Loucy (cell line): ENCODE results near the gene SLC9A6.

ENCODE experiments used
- H2AFZ ChIP-seq: fragments of 200-600 bp; sonication (generic); 2 replicates; pipeline ENCODE4 v1.6.0; 2016; ENCODE audit warnings: antibody characterized with exemption, mild to moderate bottlenecking, low read length, moderate library complexity
- H3F3A ChIP-seq: fragments of 200-600 bp; 2 replicates; pipeline ENCODE4 v1.6.0; 2016; ENCODE audit warnings: antibody characterized with exemption, low read depth, mild to moderate bottlenecking
- H3K27me3 ChIP-seq: fragments of 200-600 bp; sonication (generic); 2 replicates; pipeline ENCODE4 v1.6.1; 2014; ENCODE audit warnings: low read length, mild to moderate bottlenecking; ENCODE audit not compliant: insufficient read depth, poor library complexity, severe bottlenecking
- H3K36me3 ChIP-seq: fragments of 200-600 bp; sonication (generic); 2 replicates; pipeline ENCODE4 v1.6.1; 2016; ENCODE audit warnings: low read length; ENCODE audit not compliant: insufficient read depth
- H3K4me1 ChIP-seq: fragments of 200-600 bp; sonication (generic); 2 replicates; pipeline ENCODE4 v1.5.1; 2014; ENCODE audit warnings: low read length, mild to moderate bottlenecking; ENCODE audit not compliant: insufficient read depth, poor library complexity, severe bottlenecking
- H3K4me2 ChIP-seq: fragments of 200-600 bp; sonication (generic); 2 replicates; pipeline ENCODE4 v1.6.0; 2014; ENCODE audit warnings: antibody characterized with exemption, low read length, low read depth, mild to moderate bottlenecking; ENCODE audit not compliant: poor library complexity, severe bottlenecking
- H3K4me3 ChIP-seq: fragments of 200-600 bp; sonication (generic); 2 replicates; pipeline ENCODE4 v1.5.1; 2014; ENCODE audit warnings: low read length, mild to moderate bottlenecking, mixed read lengths; ENCODE audit not compliant: poor library complexity, severe bottlenecking
- H3K79me2 ChIP-seq: fragments of 200-600 bp; sonication (generic); 2 replicates; pipeline ENCODE4 v1.6.1; 2014; ENCODE audit warnings: low read length; ENCODE audit not compliant: insufficient read depth
- H3K9ac ChIP-seq: fragments of 200-600 bp; sonication (generic); 2 replicates; pipeline ENCODE4 v1.6.0; 2014; ENCODE audit warnings: mild to moderate bottlenecking, low read depth, low read length, moderate library complexity; ENCODE audit not compliant: poor library complexity, severe bottlenecking
- H3K9me2 ChIP-seq: fragments of 200-600 bp; sonication (generic); replicated peaks from 2 replicates; pipeline ENCODE4 v1.6.1; 2016; ENCODE audit warnings: low read depth, low read length, mixed read lengths
- H3K9me3 ChIP-seq: fragments of 200-600 bp; sonication (generic); 2 replicates; pipeline ENCODE4 v1.6.1; 2014; ENCODE audit warnings: mild to moderate bottlenecking, antibody characterized with exemption, low read length, low read depth; ENCODE audit not compliant: insufficient read depth
- H4K20me1 ChIP-seq: fragments of 200-600 bp; sonication (generic); 2 replicates; pipeline ENCODE4 v1.6.0; 2014; ENCODE audit warnings: antibody characterized with exemption, low read length, mild to moderate bottlenecking; ENCODE audit not compliant: insufficient read depth, poor library complexity, severe bottlenecking
- EZH2phosphoT487 ChIP-seq: fragments of 200-600 bp; IDR thresholded peaks from 2 replicates; pipeline ENCODE4 v1.6.1; 2018; ENCODE audit warnings: antibody characterized with exemption, mild to moderate bottlenecking, moderate library complexity, borderline replicate concordance
- TF ChIP-seq, protein P1 (sequence below): fragments of 200-600 bp; sonication (generic); conservative IDR thresholded peaks from 2 replicates; pipeline ENCODE4 v1.5.1; 2014; ENCODE audit warnings: mild to moderate bottlenecking, antibody characterized with exemption, low read length

Gene SLC9A6

DNA sequence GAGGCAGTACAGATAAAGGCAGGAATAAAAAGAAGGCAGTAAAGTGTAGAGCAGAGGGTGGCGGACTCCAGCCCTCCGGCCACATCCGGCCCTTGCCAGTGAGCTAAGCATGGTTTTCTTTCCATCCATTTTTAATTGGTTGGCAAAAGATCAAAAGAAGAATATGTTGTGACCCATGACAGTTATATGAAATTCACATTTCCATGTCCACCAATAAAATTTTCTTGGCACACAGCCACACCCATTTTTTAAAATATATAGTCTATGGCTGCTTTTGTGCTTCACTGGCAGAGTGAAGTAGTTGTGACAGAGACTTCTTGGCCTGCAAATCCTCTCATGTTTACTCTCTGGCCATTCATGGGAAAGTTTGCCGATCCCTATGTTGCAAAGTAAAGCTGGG is 29.8 kb downstream of the SLC9A6 start:
- Histone ChIP-seq H3K27me3 (no peaks in the 10 kb centered on the region), H3K4me3 (no peak overlapping the region), H4K20me1 (no peaks in the 10 kb centered on the region), H3K4me2 (no peak overlapping the region), H3K36me3 (peaks cover 7% of the 10 kb centered on the region; the same call in 1 of the 2 replicates), H3K9me2 (no peaks in the 10 kb centered on the region), H3K9me3 (no peaks in the 10 kb centered on the region), H3K4me1 (no peaks in the 10 kb centered on the region), H3F3A (no peaks in the 10 kb centered on the region), H3K9ac (no peak overlapping the region), H2AFZ (no peak overlapping the region), H3K79me2 (no peaks in the 10 kb centered on the region)
- TF ChIP-seq EZH2phosphoT487: no peak
- TF ChIP-seq, protein P1, sequence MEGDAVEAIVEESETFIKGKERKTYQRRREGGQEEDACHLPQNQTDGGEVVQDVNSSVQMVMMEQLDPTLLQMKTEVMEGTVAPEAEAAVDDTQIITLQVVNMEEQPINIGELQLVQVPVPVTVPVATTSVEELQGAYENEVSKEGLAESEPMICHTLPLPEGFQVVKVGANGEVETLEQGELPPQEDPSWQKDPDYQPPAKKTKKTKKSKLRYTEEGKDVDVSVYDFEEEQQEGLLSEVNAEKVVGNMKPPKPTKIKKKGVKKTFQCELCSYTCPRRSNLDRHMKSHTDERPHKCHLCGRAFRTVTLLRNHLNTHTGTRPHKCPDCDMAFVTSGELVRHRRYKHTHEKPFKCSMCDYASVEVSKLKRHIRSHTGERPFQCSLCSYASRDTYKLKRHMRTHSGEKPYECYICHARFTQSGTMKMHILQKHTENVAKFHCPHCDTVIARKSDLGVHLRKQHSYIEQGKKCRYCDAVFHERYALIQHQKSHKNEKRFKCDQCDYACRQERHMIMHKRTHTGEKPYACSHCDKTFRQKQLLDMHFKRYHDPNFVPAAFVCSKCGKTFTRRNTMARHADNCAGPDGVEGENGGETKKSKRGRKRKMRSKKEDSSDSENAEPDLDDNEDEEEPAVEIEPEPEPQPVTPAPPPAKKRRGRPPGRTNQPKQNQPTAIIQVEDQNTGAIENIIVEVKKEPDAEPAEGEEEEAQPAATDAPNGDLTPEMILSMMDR: no peak

DNA sequence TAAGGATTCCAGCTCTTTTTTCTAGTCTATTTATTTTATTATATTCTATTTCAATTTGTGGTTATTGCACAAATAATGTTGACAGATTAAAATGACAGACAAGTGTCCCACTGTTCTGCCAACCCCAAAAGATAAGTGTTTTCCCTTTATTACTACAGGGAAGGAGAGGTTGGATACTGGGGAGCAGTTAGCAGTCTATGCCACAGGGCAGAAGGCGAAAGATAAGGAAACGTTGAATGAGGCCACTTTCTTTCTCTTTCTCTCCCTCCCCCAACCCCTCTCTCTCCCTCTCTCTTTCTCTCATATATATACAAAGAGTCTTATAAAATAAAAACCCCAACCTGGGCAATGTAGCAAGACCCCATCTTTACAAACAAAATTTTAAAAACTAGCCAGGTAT is 31.6 kb downstream of the SLC9A6 start:
- H3K9ac ChIP-seq: no peak overlapping the region
- no peak overlapping the region for H3K4me3 ChIP-seq
- H3F3A ChIP-seq: no peaks in the 10 kb centered on the region
- H3K79me2 ChIP-seq: no peaks in the 10 kb centered on the region
- no peak for TF ChIP-seq EZH2phosphoT487
- TF ChIP-seq, protein P1: no peak
- peaks cover 7% of the 10 kb centered on the region; the same call in 1 of the 2 replicates for H3K36me3 ChIP-seq
- no peaks in the 10 kb centered on the region for H3K9me3 ChIP-seq
- no peak overlapping the region for H3K4me2 ChIP-seq
- H3K9me2 ChIP-seq: no peaks in the 10 kb centered on the region
- no peaks in the 10 kb centered on the region for H4K20me1 ChIP-seq
- no peak overlapping the region for H2AFZ ChIP-seq
- H3K27me3 ChIP-seq: no peaks in the 10 kb centered on the region
- no peaks in the 10 kb centered on the region for H3K4me1 ChIP-seq

DNA sequence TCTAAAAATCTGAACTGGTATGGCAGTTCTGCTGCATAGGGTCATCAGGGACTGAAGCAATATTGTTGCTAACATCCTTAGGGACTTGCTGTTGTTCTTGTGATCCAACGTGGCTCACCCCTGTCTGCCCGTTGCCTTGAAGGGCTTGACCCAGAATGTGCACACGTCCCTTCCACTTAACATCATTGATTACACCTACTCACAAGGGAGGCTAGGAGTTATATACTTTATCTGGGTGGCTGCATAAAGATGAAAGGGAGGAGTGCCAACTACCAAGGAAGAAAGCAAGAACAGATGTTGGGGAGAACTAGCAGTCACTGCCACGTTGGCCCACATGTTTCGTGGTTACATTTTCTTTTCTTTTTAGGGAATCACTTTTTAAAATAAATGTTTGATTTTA is 34.0 kb downstream of the SLC9A6 start:
- Histone ChIP-seq H3K9ac (no peak overlapping the region), H2AFZ (no peak overlapping the region), H3K9me2 (no peaks in the 10 kb centered on the region), H4K20me1 (no peaks in the 10 kb centered on the region), H3K9me3 (no peaks in the 10 kb centered on the region), H3K27me3 (no peaks in the 10 kb centered on the region), H3F3A (no peaks in the 10 kb centered on the region), H3K36me3 (peaks cover 4% of the 10 kb centered on the region; the same call in 1 of the 2 replicates), H3K4me2 (no peak overlapping the region), H3K79me2 (no peaks in the 10 kb centered on the region), H3K4me1 (no peaks in the 10 kb centered on the region), H3K4me3 (no peak overlapping the region)
- TF ChIP-seq, protein P1: no peak
